Upper lobe of right lung (tissue), 1 donor: ENCODE data around the gene CADM1. TPM values are rescaled to one million over a fixed set of nuclear protein-coding genes. Genes with fewer than 3 reads are reported as not detected.

ENCODE experiments used
- ATAC-seq: fragments of 200-7000 bp; cut with Tn5 transposase; one replicate; pipeline ENCODE4 v1.9.1; 2020; ENCODE audit warnings: mild to moderate bottlenecking, moderate library complexity
- DNase-seq: peaks from one replicate; pipeline ENCODE4 v3.0.0-alpha.2; 2020
- H3K27ac ChIP-seq: fragments of 200-600 bp; one replicate; pipeline ENCODE4 v1.8.0; 2022
- H3K27me3 ChIP-seq: fragments of 200-600 bp; one replicate; pipeline ENCODE4 v1.8.0; 2022; ENCODE audit warnings: mild to moderate bottlenecking
- H3K36me3 ChIP-seq: fragments of 200-600 bp; one replicate; pipeline ENCODE4 v1.8.0; 2022
- H3K4me1 ChIP-seq: fragments of 200-600 bp; one replicate; pipeline ENCODE4 v1.8.0; 2022
- H3K4me3 ChIP-seq: fragments of 200-600 bp; one replicate; pipeline ENCODE4 v1.8.0; 2022; ENCODE audit warnings: mild to moderate bottlenecking
- H3K9me3 ChIP-seq: fragments of 200-600 bp; one replicate; pipeline ENCODE4 v1.8.0; 2022
- intact Hi-C: fragments of 100-400 bp; cut with DNase I; formaldehyde crosslinking; loops from one replicate; pipeline ENCODE4 v1.11.0; 2022
- total RNA-seq: library from RNA; stranded (reverse); fragmentation: NEBNext Ultra II Directional; extraction: Animal tissue kit (Norgen Biotek cat#: 25700); gene quantifications from one replicate; pipeline ENCODE4 v1.2.1, GENCODE V29; 2021
- TF ChIP-seq, protein P1 (sequence below): fragments of 200-600 bp; IDR thresholded peaks from one replicate; pipeline ENCODE4 v1.8.0; 2022; ENCODE audit warnings: antibody characterized with exemption
- donor health status: DM: no; HTN: yes; CAD: no; lungs with severe emphysema.

CADM1 gene
- total RNA-seq, 1 donor from 2014 or later, result 222 TPM

DNA sequence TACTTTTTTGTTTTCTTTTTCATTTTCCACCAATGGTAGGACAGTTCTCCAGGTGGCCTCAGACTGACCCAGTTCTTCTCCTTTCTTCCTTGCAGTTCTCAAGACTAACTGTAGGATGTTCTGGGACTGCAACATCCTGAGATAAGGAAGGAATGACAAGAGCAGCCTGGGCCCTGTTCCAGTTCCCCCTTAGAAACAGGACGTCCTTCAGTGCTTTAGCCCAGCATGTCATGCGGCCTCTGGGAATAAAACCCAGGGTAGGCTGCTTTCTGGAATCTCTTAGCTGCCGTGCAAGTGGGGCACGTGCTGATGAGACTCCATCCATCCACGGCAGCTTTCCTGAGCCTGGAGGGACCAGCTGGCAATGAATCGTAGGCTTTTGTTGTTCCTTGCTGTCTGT lies 24.0 kb upstream of the CADM1 start:
- no peaks in the 10 kb centered on the region for H3K9me3 ChIP-seq
- intact Hi-C loops, result no loop called here
- DNase-seq, result no peak

DNA sequence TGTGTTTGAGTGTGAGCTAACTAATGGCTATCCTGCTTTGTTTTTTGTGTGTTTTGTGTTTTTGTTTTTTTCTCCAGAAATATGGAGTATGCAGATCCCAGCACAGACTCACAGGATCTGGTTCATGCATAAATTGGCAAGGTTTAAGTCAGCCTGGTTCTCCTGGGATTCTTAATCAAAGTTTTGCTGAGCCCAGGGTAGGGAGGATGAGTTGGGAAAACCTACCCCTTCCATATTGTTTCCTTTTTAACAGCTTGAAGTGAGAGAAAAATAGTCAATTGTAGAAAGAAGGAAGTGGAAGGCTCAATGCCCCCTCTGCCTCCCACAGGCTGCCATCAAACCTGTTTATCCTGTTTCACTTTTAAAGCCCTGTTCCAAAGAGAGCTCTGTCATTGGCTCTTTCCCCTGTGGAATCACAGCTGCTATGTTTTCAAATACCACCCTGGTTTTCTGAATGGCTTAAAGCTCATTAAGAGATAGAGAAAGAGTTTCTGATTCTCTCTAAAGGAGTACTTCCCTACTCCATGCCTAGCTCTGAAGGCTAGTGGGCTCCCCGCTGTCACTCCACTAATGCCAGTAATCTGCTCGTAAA lies 23.4 kb upstream of the CADM1 start:
- peak; percentile 61 for ATAC-seq
- DNase-seq, result no peak
- Histone ChIP-seq H3K4me3 (no peak overlapping the region), H3K4me1 (no peaks in the 10 kb centered on the region), H3K27me3 (no peaks in the 10 kb centered on the region), H3K9me3 (no peaks in the 10 kb centered on the region), H3K27ac (no peak overlapping the region), H3K36me3 (no peaks in the 10 kb centered on the region)
- TF ChIP-seq, protein P1, sequence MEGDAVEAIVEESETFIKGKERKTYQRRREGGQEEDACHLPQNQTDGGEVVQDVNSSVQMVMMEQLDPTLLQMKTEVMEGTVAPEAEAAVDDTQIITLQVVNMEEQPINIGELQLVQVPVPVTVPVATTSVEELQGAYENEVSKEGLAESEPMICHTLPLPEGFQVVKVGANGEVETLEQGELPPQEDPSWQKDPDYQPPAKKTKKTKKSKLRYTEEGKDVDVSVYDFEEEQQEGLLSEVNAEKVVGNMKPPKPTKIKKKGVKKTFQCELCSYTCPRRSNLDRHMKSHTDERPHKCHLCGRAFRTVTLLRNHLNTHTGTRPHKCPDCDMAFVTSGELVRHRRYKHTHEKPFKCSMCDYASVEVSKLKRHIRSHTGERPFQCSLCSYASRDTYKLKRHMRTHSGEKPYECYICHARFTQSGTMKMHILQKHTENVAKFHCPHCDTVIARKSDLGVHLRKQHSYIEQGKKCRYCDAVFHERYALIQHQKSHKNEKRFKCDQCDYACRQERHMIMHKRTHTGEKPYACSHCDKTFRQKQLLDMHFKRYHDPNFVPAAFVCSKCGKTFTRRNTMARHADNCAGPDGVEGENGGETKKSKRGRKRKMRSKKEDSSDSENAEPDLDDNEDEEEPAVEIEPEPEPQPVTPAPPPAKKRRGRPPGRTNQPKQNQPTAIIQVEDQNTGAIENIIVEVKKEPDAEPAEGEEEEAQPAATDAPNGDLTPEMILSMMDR, result no peak
- intact Hi-C loops, result no loop called here

More for the DNA sequence above, 24.0 kb upstream of the CADM1 start:
- ATAC-seq, result peak; percentile 52
- TF ChIP-seq, protein P1, result no peak
- H3K4me1 ChIP-seq, result no peaks in the 10 kb centered on the region
- H3K4me3 ChIP-seq, result no peak overlapping the region
- H3K27me3 ChIP-seq, result no peaks in the 10 kb centered on the region
- no peak overlapping the region for H3K27ac ChIP-seq
- no peaks in the 10 kb centered on the region for H3K36me3 ChIP-seq

DNA sequence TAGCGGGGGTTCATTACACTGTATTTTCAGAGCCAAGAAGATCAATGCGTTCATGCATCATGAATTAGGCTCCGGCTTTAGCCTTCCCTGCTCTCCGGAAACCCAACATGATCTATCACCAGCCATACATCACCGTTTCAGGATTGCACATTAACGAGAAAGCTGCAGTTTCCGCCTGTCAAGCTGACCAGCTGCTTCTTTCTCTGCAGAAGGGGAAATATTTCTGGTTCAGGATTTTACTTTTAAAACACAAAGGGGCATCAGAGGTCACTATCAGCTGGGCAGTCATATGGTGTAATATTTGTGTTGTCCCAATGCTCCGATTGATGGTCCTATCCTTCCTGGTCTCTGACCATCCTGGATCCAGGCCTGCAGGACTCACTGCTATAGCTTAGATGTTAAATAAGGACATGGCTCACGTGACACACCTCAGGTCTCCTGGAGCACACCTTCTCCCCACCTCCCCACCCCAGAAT lies 21.4 kb upstream of the CADM1 start:
- H3K4me1 ChIP-seq, result no peaks in the 10 kb centered on the region
- H3K27ac ChIP-seq, result no peak overlapping the region
- no peaks in the 10 kb centered on the region for H3K9me3 ChIP-seq
- TF ChIP-seq, protein P1, result no peak
- no peaks in the 10 kb centered on the region for H3K27me3 ChIP-seq
- no peak for ATAC-seq
- no peak overlapping the region for H3K4me3 ChIP-seq
- no peak for DNase-seq
- no peaks in the 10 kb centered on the region for H3K36me3 ChIP-seq
- intact Hi-C loops, result no loop called here

DNA sequence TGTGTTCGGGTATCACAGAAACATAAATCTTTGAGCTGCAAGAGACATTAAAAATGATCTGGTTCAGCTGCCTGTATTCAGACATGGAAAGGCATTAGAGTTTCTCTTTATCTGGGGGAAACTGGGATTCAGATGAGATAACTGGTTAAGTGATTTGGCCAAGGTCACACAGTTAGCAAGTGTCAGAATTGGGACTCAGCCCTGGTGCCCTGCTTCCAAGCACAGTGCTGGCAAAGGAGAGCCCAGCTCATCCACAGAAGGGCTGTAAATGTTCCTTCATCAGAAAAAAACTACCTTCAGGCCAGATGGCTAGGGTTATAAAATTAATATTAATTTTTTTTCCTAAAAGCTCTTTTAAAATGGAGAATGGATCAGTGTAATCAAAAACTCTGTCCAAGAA lies 20.4 kb upstream of the CADM1 start:
- Histone ChIP-seq H3K9me3 (no peaks in the 10 kb centered on the region), H3K27ac (no peak overlapping the region), H3K36me3 (no peaks in the 10 kb centered on the region), H3K4me3 (no peak overlapping the region), H3K27me3 (no peaks in the 10 kb centered on the region), H3K4me1 (no peaks in the 10 kb centered on the region)
- TF ChIP-seq, protein P1, result no peak
- ATAC-seq, result no peak
- no peak for DNase-seq
- intact Hi-C loops, result no loop called here

DNA sequence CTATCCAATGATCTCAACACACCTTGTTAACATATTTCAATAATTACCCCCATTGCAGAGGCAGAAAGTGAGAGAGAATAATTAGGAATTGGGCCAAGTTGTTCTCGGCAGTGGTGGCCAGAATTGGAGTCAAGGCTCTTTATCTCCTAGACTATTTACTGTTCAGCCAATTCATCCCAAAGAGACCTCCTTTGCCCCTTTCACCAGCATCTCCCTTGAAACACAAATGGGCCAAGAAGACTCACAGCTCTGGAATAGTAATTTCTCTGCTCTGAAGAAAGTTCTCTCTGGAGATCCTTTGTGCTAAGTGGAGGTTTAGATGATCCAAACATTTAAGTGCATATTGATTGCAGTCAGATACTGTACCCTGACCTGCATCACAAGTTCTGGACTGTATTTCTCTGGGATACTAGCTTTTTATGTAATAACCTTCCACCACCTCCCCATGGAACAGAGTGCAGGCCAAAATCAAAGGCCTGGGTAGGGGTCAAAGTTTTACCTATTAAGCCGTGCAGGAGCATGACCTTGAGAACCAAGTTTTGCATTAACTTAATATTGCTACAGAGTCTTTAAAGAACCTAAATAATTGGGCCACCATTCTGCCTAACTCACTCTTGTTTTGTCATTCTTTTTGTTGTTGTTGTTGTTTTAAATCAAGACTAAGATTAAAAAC lies 19.6 kb upstream of the CADM1 start:
- Histone ChIP-seq H3K36me3 (no peaks in the 10 kb centered on the region), H3K9me3 (no peaks in the 10 kb centered on the region), H3K27ac (no peak overlapping the region), H3K27me3 (no peaks in the 10 kb centered on the region), H3K4me3 (no peak overlapping the region), H3K4me1 (no peaks in the 10 kb centered on the region)
- ATAC-seq (no peak), DNase-seq (no peak)
- intact Hi-C loops, result no loop called here
- TF ChIP-seq, protein P1, result no peak
